ENCODE data around the gene COA3.

The COA3 gene

DNA sequence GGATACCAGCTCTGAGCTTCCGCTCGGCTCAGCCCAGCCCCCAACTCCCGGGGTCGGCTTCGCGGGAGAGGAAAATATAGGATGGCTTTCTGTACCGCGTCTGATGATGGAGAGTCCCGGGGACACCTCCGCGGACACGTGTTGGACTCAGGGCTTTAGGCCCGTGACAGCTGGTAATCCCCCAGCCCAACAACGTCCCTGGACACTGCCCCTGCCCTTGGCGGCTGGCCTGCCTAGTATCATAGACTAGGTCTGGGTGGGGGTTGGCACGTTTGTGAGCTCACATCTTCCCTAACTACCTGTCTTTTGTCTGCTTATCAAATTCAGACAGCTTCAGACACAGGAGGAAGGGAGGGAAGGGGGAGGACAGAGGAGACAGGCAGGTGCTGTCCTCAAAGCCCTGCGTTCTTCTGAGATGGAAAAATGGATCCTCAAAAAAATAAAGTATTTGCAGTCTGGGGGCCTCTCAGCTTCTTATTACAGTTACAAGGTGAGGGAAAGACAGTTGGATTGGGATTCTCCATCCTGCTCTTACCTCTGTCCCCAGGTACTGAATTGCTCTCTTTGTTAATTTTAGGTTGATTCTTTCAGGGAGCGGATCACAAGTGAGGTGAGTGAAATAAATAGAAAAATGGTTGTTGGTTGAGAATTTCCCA lies 35.4 kb upstream of the COA3 start:
- no peaks in the 10 kb centered on the region for H3K27me3 ChIP-seq
- H3K4me3 ChIP-seq, result peak overlapping the region; percentile 80 to 81
- TF ChIP-seq CTCF (IDR thresholded peaks at IDR 0.05), result no peak
- DNase-seq, result no peak
- intact Hi-C loops (cut with DNase I; ENCODE audit: low total_unique reads), result no loop called here
- H3K4me1 ChIP-seq, result peaks cover 0 to 23% (median 6%) of the 10 kb centered on the region in 4 donors
- peaks cover 23 to 43% (median 28%) of the 10 kb centered on the region in 3 donors for H3K36me3 ChIP-seq
- peak overlapping the region; percentile 85 to 86 for H3K27ac ChIP-seq
- H3K9me3 ChIP-seq, result no peaks in the 10 kb centered on the region

- intact Hi-C loops (cut with DNase I; ENCODE audit: low total_unique reads), result no loop called here
- DNase-seq, result peak; percentile 87 to 92
- Histone ChIP-seq H3K4me1 (peaks cover 0 to 23% (median 6%) of the 10 kb centered on the region in 4 donors), H3K36me3 (peaks cover 15 to 35% (median 21%) of the 10 kb centered on the region in 3 donors), H3K27me3 (no peaks in the 10 kb centered on the region), H3K4me3 (peak within 1 kb of the TSS; percentile 80 to 81), H3K9me3 (no peaks in the 10 kb centered on the region), H3K27ac (peak within 1 kb of the TSS; percentile 85 to 86)
- peak in 1 of 2 experiments; percentile 4 for TF ChIP-seq CTCF (IDR thresholded peaks at IDR 0.05)
These were observed 34.6 kb upstream of the COA3 start, which contains the start of gene PSME3 for GRCh38 chr17:42832934-42833766. TSS of gene PSME3 (plus strand) at chr17:42833397. CDS start at chr17:42833632, 235 bp downstream.

- no peak for DNase-seq
- peaks cover 8 to 28% (median 13%) of the 10 kb centered on the region in 3 donors for H3K36me3 ChIP-seq
- no peak for TF ChIP-seq CTCF (IDR thresholded peaks at IDR 0.05)
These were observed 33.9 kb upstream of the COA3 start for GRCh38 chr17:42832213-42832933.

DNA sequence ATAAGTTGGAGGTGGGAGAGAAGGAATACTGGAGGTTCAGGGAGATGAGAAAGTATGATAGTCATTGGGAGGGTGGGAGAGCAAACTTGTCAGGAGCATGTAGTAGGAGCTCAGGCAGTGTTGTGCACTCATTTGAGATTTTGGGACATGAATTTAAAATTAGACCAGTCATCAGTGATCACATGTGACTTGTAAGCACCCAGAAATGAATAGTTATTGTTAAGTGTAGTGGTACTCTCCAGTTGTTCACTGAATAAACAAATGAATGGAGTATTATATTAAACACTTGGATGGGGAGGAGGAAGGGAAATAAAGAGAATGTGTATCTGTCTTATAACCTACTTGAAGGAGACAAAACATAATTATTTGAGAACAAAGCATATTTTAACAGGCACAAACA lies 32.5 kb upstream of the COA3 start:
- no peak overlapping the region for H3K4me3 ChIP-seq
- intact Hi-C loops (cut with DNase I; ENCODE audit: low total_unique reads), result no loop called here
- no peak overlapping the region for H3K27ac ChIP-seq
- no peak for DNase-seq
- TF ChIP-seq CTCF (IDR thresholded peaks at IDR 0.05), result no peak
- H3K4me1 ChIP-seq, result peaks cover 0 to 23% (median 6%) of the 10 kb centered on the region in 4 donors
- no peaks in the 10 kb centered on the region for H3K9me3 ChIP-seq
- no peaks in the 10 kb centered on the region for H3K27me3 ChIP-seq
- H3K36me3 ChIP-seq, result peaks cover 0 to 14% (median 4%) of the 10 kb centered on the region in 3 donors

More at GRCh38 chr17:42832213-42832933, 33.9 kb upstream of the COA3 start:
- H3K4me1 ChIP-seq, result peaks cover 0 to 23% (median 6%) of the 10 kb centered on the region in 4 donors
- no peaks in the 10 kb centered on the region for H3K9me3 ChIP-seq
- H3K27ac ChIP-seq, result peak overlapping the region; percentile 85 to 86
- peak overlapping the region; percentile 80 to 81 for H3K4me3 ChIP-seq
- no peaks in the 10 kb centered on the region for H3K27me3 ChIP-seq
- intact Hi-C loops (cut with DNase I; ENCODE audit: low total_unique reads), result no loop called here

- Histone ChIP-seq H3K36me3 (peaks cover 0 to 3% (median 3%) of the 10 kb centered on the region in 3 donors), H3K27me3 (no peaks in the 10 kb centered on the region), H3K4me3 (no peak overlapping the region), H3K9me3 (no peaks in the 10 kb centered on the region), H3K27ac (no peak overlapping the region), H3K4me1 (peaks cover 0 to 22% (median 15%) of the 10 kb centered on the region in 4 donors)
- DNase-seq, result no peak
- intact Hi-C loops (cut with DNase I; ENCODE audit: low total_unique reads), result no loop called here
- no peak for TF ChIP-seq CTCF (IDR thresholded peaks at IDR 0.05)
These were observed 29.0 kb upstream of the COA3 start for GRCh38 chr17:42827472-42827871.
